NCI-H345 (cell line): Measurements from ENCODE around the gene SIPA1.
A peak's percentile ranks its signal among the peaks of the same experiment; 100 is the strongest.

Source experiments
- DNase-seq: peaks from one replicate; lab custom pipeline; 2025; lab: John Stamatoyannopoulos, UW

The SIPA1 gene

GRCh38 chr11:65607614-65608426 lies 30.1 kb upstream of the SIPA1 start:
- no peak for DNase-seq

GRCh38 chr11:65609229-65609628 lies 28.7 kb upstream of the SIPA1 start:
- DNase-seq = no peak

- no peak for DNase-seq
Observed at GRCh38 chr11:65609665-65610064, 28.2 kb upstream of the SIPA1 start.

GRCh38 chr11:65610404-65610803 lies 27.5 kb upstream of the SIPA1 start:
- no peak for DNase-seq

- no peak for DNase-seq
Observed at GRCh38 chr11:65611028-65611757, 26.7 kb upstream of the SIPA1 start.

GRCh38 chr11:65611758-65612603 lies 25.9 kb upstream of the SIPA1 start:
- no peak for DNase-seq

GRCh38 chr11:65612691-65613090 lies 25.2 kb upstream of the SIPA1 start:
- no peak for DNase-seq

- no peak for DNase-seq
Observed at GRCh38 chr11:65613091-65613928, 24.6 kb upstream of the SIPA1 start.

GRCh38 chr11:65615229-65615949 lies 22.5 kb upstream of the SIPA1 start, which contains the start of gene PCNX3:
PCNX3 (plus strand) TSS chr11:65615776; CDS start chr11:65616312, 536 bp downstream.
- DNase-seq = peak; percentile 100

GRCh38 chr11:65615950-65616574 lies 21.8 kb upstream of the SIPA1 start:
- DNase-seq = peak; percentile 34

GRCh38 chr11:65616575-65617001 lies 21.3 kb upstream of the SIPA1 start:
- no peak for DNase-seq

GRCh38 chr11:65617136-65617850 lies 20.6 kb upstream of the SIPA1 start:
- no peak for DNase-seq

- DNase-seq = no peak
Observed at GRCh38 chr11:65617990-65618751, 19.7 kb upstream of the SIPA1 start.

GRCh38 chr11:65618763-65619162 lies 19.1 kb upstream of the SIPA1 start:
- DNase-seq = no peak

GRCh38 chr11:65619281-65619928 lies 18.5 kb upstream of the SIPA1 start:
- DNase-seq = no peak

- no peak for DNase-seq
Observed at GRCh38 chr11:65620666-65621065, 17.2 kb upstream of the SIPA1 start.

GRCh38 chr11:65621460-65621859 lies 16.4 kb upstream of the SIPA1 start:
- DNase-seq = no peak

- DNase-seq = no peak
Observed at GRCh38 chr11:65622011-65622410, 15.9 kb upstream of the SIPA1 start.
